Esophagus squamous epithelium (tissue), 4 donors: Measurements from ENCODE around the gene MYO1F. TPM values are rescaled to one million over a fixed set of nuclear protein-coding genes. Genes with fewer than 3 reads are reported as not detected.

ENCODE experiments used
- total RNA-seq, 4 donors: library from RNA; depleted of rRNA; stranded (reverse); fragments of >200 nt; gene quantifications; one replicate each; pipeline ENCODE4 v1.1.0, GENCODE V29; 2016

Gene MYO1F
- total RNA-seq, 4 donors from 2014 or later, result 1.6 to 14.3 (median 8.5) TPM

Other genes starting within 250 kb of the MYO1F start
- gene KANK3, start 234.2 kb downstream of the MYO1F start, total RNA-seq, result 1 to 10 TPM; 2.9 to 8.8 (median 4.4) TPM
- 10 to 100 TPM; 17.0 to 37.1 (median 19.2) TPM for gene ANGPTL4, start 213.3 kb downstream of the MYO1F start, total RNA-seq
- gene RAB11B, start 187.1 kb downstream of the MYO1F start, total RNA-seq, result 10 to 100 TPM; 11.3 to 44.0 (median 26.0) TPM
- gene MARCHF2, start 164.1 kb downstream of the MYO1F start, total RNA-seq, result 10 to 100 TPM; 34.5 to 78.9 (median 61.7) TPM
- 100 to 1,000 TPM; 102 to 162 (median 128) TPM for gene HNRNPM, start 132.5 kb downstream of the MYO1F start, total RNA-seq
- gene PRAM1, start 74.8 kb downstream of the MYO1F start, total RNA-seq, result under 1 TPM in 1 of 4 donors, not detected in 3; 0.57 TPM
- 10 to 100 TPM in 3 of 4 donors, 1 to 10 TPM in 1; 4.0 to 29.9 (median 19.4) TPM for gene ZNF414, start 63.3 kb downstream of the MYO1F start, total RNA-seq
- 1 to 10 TPM; 2.0 to 8.8 (median 3.6) TPM for gene ADAMTS10, start 33.3 kb upstream of the MYO1F start, total RNA-seq
- gene NFILZ, start 53.2 kb upstream of the MYO1F start, total RNA-seq, result not detected
- not detected for gene ACTL9, start 121.4 kb upstream of the MYO1F start, total RNA-seq
- not detected for gene OR2Z1, start 144.2 kb upstream of the MYO1F start, total RNA-seq